Activated CD4-positive, alpha-beta memory T cell treated with anti-CD3 and anti-CD28 coated beads for 36 hours (primary cell): Measurements from ENCODE around the gene GPC5. TPM values are rescaled to one million over a fixed set of nuclear protein-coding genes. Genes with fewer than 3 reads are reported as not detected.

Source experiments
- CTCF ChIA-PET: fragments of 350-600 bp; sonication (Branson Sonifier 250); formaldehyde crosslinking; loops from one replicate; lab custom pipeline; 2021; ENCODE audit warnings: antibody characterized with exemption, inconsistent platforms; lab: Charles Lee
- POLR2A ChIA-PET: fragments of 350-600 bp; sonication (Branson Sonifier 250); formaldehyde crosslinking; loops from one replicate; lab custom pipeline; 2021; ENCODE audit warnings: antibody characterized with exemption; lab: Charles Lee
- DNase-seq: peaks from one replicate; pipeline ENCODE4 v3.0.0-alpha.2; 2020
- H3K27ac Mint-ChIP-seq: one replicate; pipeline ENCODE4 v1.8.0; 2021; ENCODE audit warnings: mixed read lengths
- H3K27me3 Mint-ChIP-seq: one replicate; pipeline ENCODE4 v1.8.0; 2021; ENCODE audit warnings: mixed read lengths
- H3K36me3 Mint-ChIP-seq: one replicate; pipeline ENCODE4 v1.8.0; 2021; ENCODE audit warnings: mixed read lengths
- H3K4me1 Mint-ChIP-seq: one replicate; pipeline ENCODE4 v1.8.0; 2021; ENCODE audit warnings: low read depth, mixed read lengths
- H3K4me3 Mint-ChIP-seq: one replicate; pipeline ENCODE4 v1.8.0; 2021; ENCODE audit warnings: mild to moderate bottlenecking, mixed read lengths
- H3K9me3 Mint-ChIP-seq: one replicate; pipeline ENCODE4 v1.8.0; 2021; ENCODE audit warnings: mixed read lengths
- intact Hi-C: fragments of 100-400 bp; cut with micrococcal nuclease; formaldehyde crosslinking; loops from one replicate; pipeline ENCODE4 v1.15.1; 2023
- total RNA-seq, 2 experiments: library from RNA; stranded (reverse); gene quantifications; one replicate each; pipeline ENCODE4 v1.2.3, GENCODE V29; 2021

GPC5 gene
- total RNA-seq, 2 experiments from 2014 or later, result 0.17 to 0.29 TPM

DNA sequence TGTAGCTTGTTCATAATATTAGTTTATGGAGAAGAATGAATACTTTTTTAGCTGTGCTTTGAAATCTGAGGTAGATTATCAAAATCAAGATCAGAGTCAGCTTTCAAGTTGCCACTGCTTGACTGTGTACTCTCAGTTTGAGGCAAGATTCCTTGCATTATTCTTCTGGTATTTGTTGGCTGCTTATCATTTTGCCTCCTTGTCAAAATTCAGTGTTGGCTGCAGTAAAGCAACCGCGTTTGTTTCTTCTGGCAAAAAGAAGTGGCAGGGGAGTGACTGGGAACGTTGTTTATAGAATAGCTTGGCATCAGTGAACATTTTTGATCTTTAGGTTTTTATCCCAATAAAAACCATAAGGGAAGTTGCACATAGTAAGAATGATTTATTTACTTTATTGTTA, 1408.9 kb downstream of the GPC5 start:
- Mint-ChIP-seq H3K27ac (no peak overlapping the region), H3K4me3 (no peak overlapping the region), H3K27me3 (no peaks in the 10 kb centered on the region), H3K4me1 (peaks cover 12% of the 10 kb centered on the region), H3K9me3 (no peaks in the 10 kb centered on the region), H3K36me3 (no peaks in the 10 kb centered on the region)
- no peak for DNase-seq
- intact Hi-C loops, result no loop called here
- ChIA-PET CTCF (no interaction called here), POLR2A (no interaction called here)

DNA sequence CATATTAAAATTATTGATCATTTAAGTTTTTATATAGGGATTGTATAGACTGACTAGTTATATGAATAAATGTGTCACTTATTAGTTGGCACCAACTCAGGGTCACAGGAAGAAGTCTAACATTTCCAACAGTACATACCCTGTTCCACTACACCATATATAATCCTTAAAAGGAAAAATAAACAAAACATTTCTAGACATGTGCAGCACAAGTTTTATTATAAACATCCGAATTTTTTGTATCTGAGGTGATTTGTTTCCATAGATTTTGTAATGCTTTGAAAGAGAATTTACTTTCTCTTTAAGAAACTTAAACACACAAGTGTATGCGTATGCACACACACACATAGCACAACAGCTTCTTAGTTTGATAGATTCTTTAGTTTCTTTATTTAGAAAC, 1409.5 kb downstream of the GPC5 start:
- no peak for DNase-seq
- Mint-ChIP-seq H3K4me1 (peaks cover 12% of the 10 kb centered on the region), H3K36me3 (no peaks in the 10 kb centered on the region), H3K4me3 (no peak overlapping the region), H3K9me3 (no peaks in the 10 kb centered on the region), H3K27me3 (no peaks in the 10 kb centered on the region), H3K27ac (no peak overlapping the region)
- ChIA-PET POLR2A (no interaction called here), CTCF (no interaction called here)
- intact Hi-C loops, result no loop called here

DNA sequence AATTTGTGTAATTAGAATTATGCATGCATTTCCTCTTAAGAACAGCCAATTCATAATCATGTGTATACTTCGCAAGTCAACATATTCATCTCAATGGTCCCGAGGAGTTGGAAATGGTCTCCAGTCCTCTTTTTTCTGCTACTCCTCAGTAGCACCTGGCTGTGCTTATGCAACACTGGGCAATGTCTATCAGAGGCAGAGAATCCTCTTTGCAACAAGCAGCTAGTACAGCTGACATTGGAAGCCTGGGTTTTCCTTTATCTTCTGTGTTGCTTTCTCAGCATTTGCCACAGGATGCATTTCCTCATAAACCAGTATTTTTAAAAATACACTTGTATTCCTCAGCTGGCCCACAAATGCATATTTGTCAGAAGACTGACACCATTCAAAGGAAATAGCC, 1422.9 kb downstream of the GPC5 start:
- intact Hi-C loops, result no loop called here
- Mint-ChIP-seq H3K36me3 (no peaks in the 10 kb centered on the region), H3K27ac (no peak overlapping the region), H3K4me1 (no peaks in the 10 kb centered on the region), H3K9me3 (peaks cover 2% of the 10 kb centered on the region), H3K27me3 (no peaks in the 10 kb centered on the region), H3K4me3 (no peak overlapping the region)
- DNase-seq, result no peak
- CTCF ChIA-PET, result no interaction called here
- POLR2A ChIA-PET, result no interaction called here

DNA sequence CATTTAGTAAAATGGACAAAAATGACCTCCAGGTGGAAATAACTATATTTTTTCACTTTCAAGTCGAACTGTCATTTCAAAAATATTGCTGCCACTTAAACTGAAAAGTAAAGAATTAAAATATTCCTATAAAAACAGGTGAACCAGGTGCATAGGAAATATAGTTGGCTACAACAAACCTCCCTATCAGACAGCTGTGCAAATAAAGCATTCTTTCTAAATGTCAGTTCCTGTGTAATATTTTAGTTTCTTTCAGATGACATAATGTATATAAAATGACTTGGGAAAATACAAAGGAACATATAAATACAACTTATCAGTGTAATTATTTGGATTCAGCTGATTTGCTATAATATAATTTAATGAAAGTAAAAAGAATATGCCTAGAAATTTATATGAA, 1424.6 kb downstream of the GPC5 start:
- intact Hi-C loops, result no loop called here
- DNase-seq, result no peak
- ChIA-PET POLR2A (no interaction called here), CTCF (no interaction called here)
- Mint-ChIP-seq H3K27ac (no peak overlapping the region), H3K27me3 (no peaks in the 10 kb centered on the region), H3K4me1 (no peaks in the 10 kb centered on the region), H3K9me3 (peaks cover 2% of the 10 kb centered on the region), H3K36me3 (no peaks in the 10 kb centered on the region), H3K4me3 (no peak overlapping the region)

DNA sequence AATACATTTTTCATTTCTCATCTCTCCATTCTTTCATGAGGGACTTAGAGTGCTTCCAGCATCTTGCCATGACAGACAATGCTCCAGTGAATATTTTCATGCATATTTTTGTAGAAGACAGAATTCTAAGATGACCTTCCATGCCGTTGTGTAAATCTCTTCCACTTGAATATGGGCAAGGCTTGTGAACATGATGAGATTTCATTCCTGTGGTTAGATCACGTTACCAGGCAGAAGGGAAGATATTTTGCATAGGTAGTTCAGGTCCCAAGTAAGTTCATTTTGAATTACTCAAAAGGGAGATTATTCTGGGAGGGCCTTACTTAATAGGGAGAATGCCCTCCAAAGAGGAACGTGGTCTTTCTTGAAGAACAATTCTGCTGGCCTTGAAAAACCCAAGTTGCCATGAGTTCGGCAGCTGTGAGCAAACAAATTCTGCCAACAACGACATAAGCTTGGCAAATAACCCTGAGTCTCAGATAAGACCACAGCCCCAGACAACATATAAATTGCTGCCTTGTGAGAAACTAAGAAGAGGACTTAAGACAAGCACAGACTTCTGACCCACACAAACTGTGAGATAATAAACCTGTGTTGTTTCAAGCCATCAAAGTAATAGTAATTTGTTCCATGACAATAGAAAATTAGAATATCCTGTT, 1427.6 kb downstream of the GPC5 start:
- intact Hi-C loops, result no loop called here
- no peaks in the 10 kb centered on the region for H3K27me3 Mint-ChIP-seq
- H3K9me3 Mint-ChIP-seq, result peaks cover 6% of the 10 kb centered on the region
- no peak for DNase-seq
- no peak overlapping the region for H3K27ac Mint-ChIP-seq
- no peaks in the 10 kb centered on the region for H3K4me1 Mint-ChIP-seq
- POLR2A ChIA-PET, result no interaction called here
- CTCF ChIA-PET, result no interaction called here
- no peaks in the 10 kb centered on the region for H3K36me3 Mint-ChIP-seq
- no peak overlapping the region for H3K4me3 Mint-ChIP-seq

DNA sequence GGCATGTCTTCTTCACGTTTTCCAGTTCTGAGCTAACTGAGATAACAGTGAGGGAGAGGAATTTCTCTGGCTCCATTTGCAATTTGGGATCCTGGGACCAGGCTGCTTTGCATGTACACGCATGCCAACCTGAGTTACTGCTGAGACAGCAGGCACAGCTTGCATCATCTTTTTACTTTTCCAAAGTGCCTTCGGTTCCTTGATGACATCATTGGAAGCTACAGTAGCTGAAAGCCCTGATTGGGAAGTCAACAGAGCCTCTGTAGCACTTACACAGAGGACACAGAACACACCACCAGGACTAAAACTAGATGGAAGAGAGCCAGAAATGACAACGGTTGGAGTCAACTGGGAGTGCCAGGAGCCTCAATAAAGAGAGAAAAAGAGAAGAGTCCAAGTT, 1429.1 kb downstream of the GPC5 start:
- H3K4me1 Mint-ChIP-seq, result no peaks in the 10 kb centered on the region
- POLR2A ChIA-PET, result no interaction called here
- peaks cover 6% of the 10 kb centered on the region for H3K9me3 Mint-ChIP-seq
- no peak for DNase-seq
- CTCF ChIA-PET, result no interaction called here
- intact Hi-C loops, result no loop called here
- H3K27ac Mint-ChIP-seq, result no peak overlapping the region
- no peak overlapping the region for H3K4me3 Mint-ChIP-seq
- H3K36me3 Mint-ChIP-seq, result no peaks in the 10 kb centered on the region
- no peaks in the 10 kb centered on the region for H3K27me3 Mint-ChIP-seq

DNA sequence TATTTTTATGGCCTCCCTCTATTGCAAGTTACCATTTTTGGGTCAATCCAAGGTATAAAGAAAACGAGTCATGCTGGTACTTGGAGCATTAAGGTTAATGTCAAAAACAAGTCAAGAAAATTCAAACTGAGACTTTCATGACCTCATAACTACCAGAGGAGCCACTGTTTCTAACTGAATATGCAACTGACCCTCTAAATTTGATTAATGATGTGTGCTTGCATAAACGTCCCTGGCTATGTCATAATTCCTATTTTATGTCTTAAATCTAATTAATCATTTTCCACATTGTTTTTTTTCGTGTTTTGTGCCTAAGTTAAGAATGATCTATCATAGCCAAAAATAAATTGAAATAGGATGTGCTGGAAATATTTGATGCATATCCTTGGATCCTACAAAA, 1431.5 kb downstream of the GPC5 start:
- no peak overlapping the region for H3K4me3 Mint-ChIP-seq
- H3K27ac Mint-ChIP-seq, result no peak overlapping the region
- no peaks in the 10 kb centered on the region for H3K4me1 Mint-ChIP-seq
- no peak for DNase-seq
- peaks cover 6% of the 10 kb centered on the region for H3K9me3 Mint-ChIP-seq
- intact Hi-C loops, result no loop called here
- POLR2A ChIA-PET, result no interaction called here
- no peaks in the 10 kb centered on the region for H3K27me3 Mint-ChIP-seq
- CTCF ChIA-PET, result no interaction called here
- no peaks in the 10 kb centered on the region for H3K36me3 Mint-ChIP-seq

DNA sequence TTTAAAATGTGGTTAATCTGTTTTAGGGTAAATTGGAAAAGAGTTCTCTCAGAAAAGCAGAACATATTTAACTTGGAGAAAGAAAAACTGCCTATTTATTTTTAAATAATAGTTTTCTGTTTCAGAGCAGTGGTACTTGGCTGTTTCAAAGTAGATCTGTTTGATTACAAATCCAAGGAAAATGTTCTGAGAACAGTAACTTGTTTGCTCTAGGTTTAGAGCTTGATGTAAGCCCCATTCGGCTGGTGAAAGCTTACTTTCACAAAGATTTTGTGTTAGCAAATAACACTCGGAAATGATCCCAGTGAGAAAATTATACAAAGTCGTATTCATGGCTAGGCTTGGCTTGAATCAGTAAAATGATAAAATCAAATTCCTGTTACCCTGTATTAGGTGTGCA, 1432.4 kb downstream of the GPC5 start:
- no peak for DNase-seq
- intact Hi-C loops, result no loop called here
- Mint-ChIP-seq H3K4me1 (no peaks in the 10 kb centered on the region), H3K36me3 (no peaks in the 10 kb centered on the region), H3K4me3 (no peak overlapping the region), H3K27ac (no peak overlapping the region), H3K27me3 (no peaks in the 10 kb centered on the region), H3K9me3 (peaks cover 5% of the 10 kb centered on the region)
- ChIA-PET POLR2A (no interaction called here), CTCF (no interaction called here)

DNA sequence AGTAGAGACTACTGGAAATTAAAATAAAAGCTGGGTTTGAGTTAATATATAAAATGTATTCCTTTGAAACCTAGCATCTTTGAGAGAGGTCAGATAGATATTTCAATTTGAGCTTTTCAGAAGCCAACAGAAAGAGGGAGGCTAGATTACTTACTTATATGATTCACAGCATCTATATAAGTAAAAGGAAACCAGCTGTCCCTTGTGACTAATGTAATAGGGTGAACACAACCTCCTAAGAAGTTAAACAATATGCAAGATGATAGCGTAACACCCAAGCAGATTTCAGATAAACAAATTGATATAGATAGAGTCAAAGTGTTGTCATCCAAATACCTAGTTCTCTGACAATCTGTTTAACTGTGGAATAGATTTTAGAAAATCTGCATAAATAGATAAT, 1434.7 kb downstream of the GPC5 start:
- Mint-ChIP-seq H3K4me1 (no peaks in the 10 kb centered on the region), H3K9me3 (peaks cover 6% of the 10 kb centered on the region), H3K36me3 (no peaks in the 10 kb centered on the region), H3K4me3 (no peak overlapping the region), H3K27ac (no peak overlapping the region), H3K27me3 (no peaks in the 10 kb centered on the region)
- CTCF ChIA-PET, result no interaction called here
- no peak for DNase-seq
- intact Hi-C loops, result no loop called here
- POLR2A ChIA-PET, result no interaction called here

DNA sequence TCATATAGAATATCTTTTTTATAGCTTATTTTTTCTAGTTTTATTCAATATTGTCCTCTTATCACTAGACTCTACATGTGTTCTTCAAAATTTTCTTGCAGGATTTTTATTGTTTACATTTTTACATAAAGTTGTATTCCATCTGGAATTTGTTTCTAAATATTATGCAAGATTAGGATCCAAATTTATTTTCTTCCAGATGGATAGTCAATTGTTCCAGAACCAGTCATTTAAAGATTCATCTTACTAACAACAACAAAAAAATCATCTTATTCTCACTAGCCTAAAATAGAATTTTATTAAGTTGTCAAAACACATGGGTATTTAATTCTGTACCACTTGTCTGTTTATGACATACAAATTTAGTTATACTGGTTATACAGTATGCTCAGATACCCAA, 1437.8 kb downstream of the GPC5 start:
- Mint-ChIP-seq H3K4me3 (no peak overlapping the region), H3K4me1 (no peaks in the 10 kb centered on the region), H3K9me3 (peaks cover 3% of the 10 kb centered on the region), H3K36me3 (no peaks in the 10 kb centered on the region), H3K27ac (no peak overlapping the region), H3K27me3 (no peaks in the 10 kb centered on the region)
- CTCF ChIA-PET, result no interaction called here
- intact Hi-C loops, result no loop called here
- DNase-seq, result no peak
- POLR2A ChIA-PET, result no interaction called here

DNA sequence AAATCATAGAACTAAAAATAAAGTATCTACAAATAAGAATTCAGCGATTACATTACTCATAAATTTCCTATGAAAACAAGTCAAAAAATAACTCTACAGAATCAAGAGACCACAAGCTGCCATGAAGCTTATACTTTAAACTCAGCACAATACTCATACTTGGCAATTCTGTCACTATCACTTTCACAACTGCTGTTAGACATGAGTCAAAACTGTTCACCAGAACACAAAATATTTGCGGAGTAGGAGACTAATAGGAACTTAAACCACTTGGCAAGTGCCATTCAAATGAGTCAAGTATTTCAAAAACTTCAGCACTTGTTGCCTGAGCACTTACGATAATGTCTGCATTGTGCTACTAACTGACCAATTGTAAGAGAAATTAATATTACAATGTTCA, 1440.4 kb downstream of the GPC5 start:
- no peaks in the 10 kb centered on the region for H3K27me3 Mint-ChIP-seq
- no peak overlapping the region for H3K4me3 Mint-ChIP-seq
- CTCF ChIA-PET, result no interaction called here
- H3K4me1 Mint-ChIP-seq, result no peaks in the 10 kb centered on the region
- POLR2A ChIA-PET, result no interaction called here
- intact Hi-C loops, result no loop called here
- no peak overlapping the region for H3K27ac Mint-ChIP-seq
- no peak for DNase-seq
- H3K9me3 Mint-ChIP-seq, result peaks cover 3% of the 10 kb centered on the region
- no peaks in the 10 kb centered on the region for H3K36me3 Mint-ChIP-seq

DNA sequence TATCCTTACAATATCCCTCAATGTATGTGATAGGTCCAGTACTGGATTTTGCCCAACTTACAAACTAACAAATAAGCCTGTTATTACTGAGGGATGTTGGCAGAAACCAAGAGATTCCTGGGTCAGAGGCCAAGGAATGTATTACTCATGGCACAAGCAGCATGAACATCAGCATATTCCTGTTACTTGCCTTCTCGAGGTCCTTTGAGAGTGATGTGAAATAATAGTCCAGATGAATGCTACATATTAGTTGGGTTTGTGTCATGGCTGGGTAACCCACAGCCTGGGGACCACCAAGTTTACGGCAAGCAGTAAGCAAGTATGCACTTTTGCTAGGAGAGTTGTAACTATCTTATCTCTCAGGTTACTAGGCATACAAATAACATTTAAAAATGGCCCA, 1443.7 kb downstream of the GPC5 start:
- no peaks in the 10 kb centered on the region for H3K27me3 Mint-ChIP-seq
- CTCF ChIA-PET, result no interaction called here

DNA sequence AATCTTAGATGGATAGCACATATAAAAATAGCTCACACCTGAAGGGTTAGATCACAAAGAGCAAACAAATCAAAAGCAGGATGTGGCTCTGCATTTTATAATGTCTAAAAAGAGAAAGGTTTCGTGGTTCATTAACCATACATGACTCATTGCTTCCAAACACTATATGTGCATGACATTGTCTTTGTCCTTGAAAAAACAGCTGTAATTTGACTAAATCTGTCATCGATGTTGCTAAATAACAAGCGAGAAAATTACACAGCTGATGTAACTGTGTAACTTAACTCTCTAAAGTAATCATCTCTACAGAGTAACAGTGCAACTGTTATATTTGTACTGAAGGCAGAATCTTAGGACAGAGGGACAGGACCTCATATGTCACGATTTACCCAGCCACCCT, 1445.1 kb downstream of the GPC5 start:
- Mint-ChIP-seq H3K9me3 (no peaks in the 10 kb centered on the region), H3K27ac (no peak overlapping the region), H3K27me3 (no peaks in the 10 kb centered on the region), H3K4me3 (no peak overlapping the region), H3K36me3 (no peaks in the 10 kb centered on the region), H3K4me1 (no peaks in the 10 kb centered on the region)
- CTCF ChIA-PET, result no interaction called here
- POLR2A ChIA-PET, result no interaction called here
- DNase-seq, result no peak
- intact Hi-C loops, result no loop called here

More for the DNA sequence above, 1443.7 kb downstream of the GPC5 start:
- intact Hi-C loops, result no loop called here
- Mint-ChIP-seq H3K27ac (no peak overlapping the region), H3K4me3 (no peak overlapping the region), H3K9me3 (peaks cover under 1% of the 10 kb centered on the region), H3K4me1 (no peaks in the 10 kb centered on the region), H3K36me3 (no peaks in the 10 kb centered on the region)
- no peak for DNase-seq
- POLR2A ChIA-PET, result no interaction called here
